ENCODE results near the gene IL25. TPM values are rescaled to one million over a fixed set of nuclear protein-coding genes. Genes with fewer than 3 reads are reported as not detected.

Gene IL25
- total and polyA plus RNA-seq, 2 of the 13 experiments (the other 11 are each of a cell fraction or from before 2014, with no cell fraction given), result not detected

- Histone ChIP-seq H3K9me3 (ENCODE audit: low read length) (no peaks in the 10 kb centered on the region), H2AFZ (ENCODE audit: low read length) (no peak overlapping the region), H3K27ac (ENCODE audit: extremely low read length, insufficient read depth, low read length) (no peak overlapping the region), H3K4me2 (ENCODE audit: low read depth, low read length) (no peak overlapping the region), H3K79me2 (ENCODE audit: insufficient read depth, low read length) (no peaks in the 10 kb centered on the region), H3K9ac (ENCODE audit: insufficient read depth, low read depth, low read length) (no peak overlapping the region), H3K4me1 (ENCODE audit: insufficient read depth, low read length) (peaks cover 20% of the 10 kb centered on the region), H3K36me3 (replicated peaks in 1 of 2; ENCODE audit: control insufficient read depth in 1 of 2, insufficient read depth in 2 of 2, low read length in 2 of 2) (no peaks in the 10 kb centered on the region), H4K20me1 (ENCODE audit: insufficient read depth, low read length) (no peaks in the 10 kb centered on the region), H3K4me3 (replicated peaks in 1 of 3; ENCODE audit: insufficient read depth in 1 of 3, low read depth in 2 of 3, low read length in 3 of 3) (no peak overlapping the region), H3K27me3 (ENCODE audit: control insufficient read depth in 1 of 2, insufficient read depth in 2 of 2, low read length in 2 of 2) (peaks cover 41 to 92% of the 10 kb centered on the region in 2 experiments)
- ATAC-seq (no peak), FAIRE-seq (no peak), DNase-seq (ENCODE audit: low spot score) (no peak)
- CTCF ChIA-PET (ENCODE audit: low intra/inter-chr PET ratio, low total read pairs), result no interaction called here
- intact Hi-C loops (cut with micrococcal nuclease; ENCODE audit: unreplicated experiment), result no loop called here
- POLR2A ChIA-PET, result interaction anchor here (3.4 kb wide), 1 partner anchor 34 kb away, joined by 15 read pairs; the partner anchor contains the start of gene PABPN1
- in situ Hi-C loops (cut with HindIII; ENCODE audit: extremely low pct_ligation_motif_present, low pct_unique_long_range_greater_than_20kb), result no loop called here
- 57% methylated on average over 6 of the region's 6 CpGs for WGBS (ENCODE audit: low lambda C conversion rate)
- BruUV-seq (replicated peaks), result no TSS peak
- TF ChIP-seq ZNF143 (CRISPR knock-in tag; IDR thresholded peaks at IDR 0.05) (no peak), ZNF558 (CRISPR knock-in tag; IDR thresholded peaks at IDR 0.05; ENCODE audit: borderline replicate concordance) (no peak), GZF1 (CRISPR knock-in tag; IDR thresholded peaks at IDR 0.05) (no peak), PBX3 (CRISPR knock-in tag; IDR thresholded peaks at IDR 0.05; ENCODE audit: borderline replicate concordance) (no peak), NCOR1 (IDR thresholded peaks at IDR 0.05; ENCODE audit: borderline replicate concordance, low read length) (no peak), ZNF574 (CRISPR knock-in tag; IDR thresholded peaks at IDR 0.05) (no peak), NPAS2 (CRISPR knock-in tag; IDR thresholded peaks at IDR 0.05; ENCODE audit: borderline replicate concordance) (no peak), THAP11 (CRISPR knock-in tag; IDR thresholded peaks at IDR 0.05) (no peak), ZBTB21 (CRISPR knock-in tag; IDR thresholded peaks at IDR 0.05) (no peak), ATF6 (CRISPR knock-in tag; conservative IDR thresholded peaks at IDR 0.05) (no peak), AGO1 (IDR thresholded peaks at IDR 0.05; ENCODE audit: low read depth, low read length, poor library complexity, severe bottlenecking) (no peak), MAX (IDR thresholded peaks at IDR 0.05) (no peak), MYC (CRISPR knock-in tag; IDR thresholded peaks at IDR 0.05; ENCODE audit: borderline replicate concordance) (no peak), MEF2D (CRISPR knock-in tag; IDR thresholded peaks at IDR 0.05) (no peak), ZNF337 (CRISPR knock-in tag; IDR thresholded peaks at IDR 0.05; ENCODE audit: borderline replicate concordance, low read depth) (no peak)
Observed at GRCh38 chr14:23354990-23355389, 17.6 kb upstream of the IL25 start.

Measured in HepG2 (cell line).